ENCODE measurements around the gene RAD18.

Gene RAD18

GRCh38 chr3:8891303-8891702, 72.0 kb downstream of the RAD18 start:
- DNase-seq: no peak

GRCh38 chr3:8888301-8888915, 74.9 kb downstream of the RAD18 start:
- DNase-seq: no peak

GRCh38 chr3:8887435-8888300, 75.6 kb downstream of the RAD18 start:
- DNase-seq: no peak

GRCh38 chr3:8886546-8886945, 76.7 kb downstream of the RAD18 start:
- no peak for DNase-seq

GRCh38 chr3:8885536-8886316, 77.5 kb downstream of the RAD18 start:
- no peak for DNase-seq

GRCh38 chr3:8884630-8885290, 78.5 kb downstream of the RAD18 start:
- no peak for DNase-seq

GRCh38 chr3:8882642-8883041, 80.6 kb downstream of the RAD18 start:
- no peak for DNase-seq

- no peak for DNase-seq
Measured at GRCh38 chr3:8882171-8882593, 81.1 kb downstream of the RAD18 start.

- no peak for DNase-seq
Measured at GRCh38 chr3:8879347-8879944, 83.8 kb downstream of the RAD18 start.

GRCh38 chr3:8875836-8876235, 87.4 kb downstream of the RAD18 start:
- DNase-seq: no peak

- DNase-seq: no peak
Measured at GRCh38 chr3:8873740-8874139, 89.5 kb downstream of the RAD18 start.

GRCh38 chr3:8872261-8872660, 91.0 kb downstream of the RAD18 start:
- no peak for DNase-seq

GRCh38 chr3:8871306-8871705, 92.0 kb downstream of the RAD18 start:
- no peak for DNase-seq

GRCh38 chr3:8870134-8870533, 93.1 kb downstream of the RAD18 start:
- DNase-seq: no peak

GRCh38 chr3:8869613-8870012, 93.7 kb downstream of the RAD18 start:
- DNase-seq: no peak

- no peak for DNase-seq
Measured at GRCh38 chr3:8868996-8869395, 94.3 kb downstream of the RAD18 start.

GRCh38 chr3:8867646-8868045, 95.6 kb downstream of the RAD18 start:
- DNase-seq: no peak

- DNase-seq: no peak
Measured at GRCh38 chr3:8865697-8866096, 97.6 kb downstream of the RAD18 start.

GRCh38 chr3:8864402-8865350, 98.6 kb downstream of the RAD18 start:
- no peak for DNase-seq

- DNase-seq: no peak
Measured at GRCh38 chr3:8863891-8864290, 99.4 kb downstream of the RAD18 start.

GRCh38 chr3:8857720-8858367, 105.4 kb downstream of the RAD18 start:
- DNase-seq: no peak
